Dendritic cell treated with granulocyte-macrophage colony-stimulating factor and Interleukin-4, amounts not matched to agents 40 ng/mL and 50 ng/mL, for 4 days (primary cell): ENCODE measurements around the gene POMP.
"Not testable (repeated sequence)": the region's sequence is repeated elsewhere in the genome, so short reads cannot be mapped to it uniquely, and the experiment has no call there.

Experiments used
- H3K27ac Mint-ChIP-seq: one replicate; pipeline ENCODE4 v1.8.0; 2022; ENCODE audit warnings: mild to moderate bottlenecking, mixed read lengths
- H3K27me3 Mint-ChIP-seq: one replicate; pipeline ENCODE4 v1.8.0; 2022; ENCODE audit warnings: mild to moderate bottlenecking, mixed read lengths
- H3K36me3 Mint-ChIP-seq: one replicate; pipeline ENCODE4 v1.8.0; 2022; ENCODE audit warnings: low read depth, mixed read lengths
- H3K4me1 Mint-ChIP-seq: one replicate; pipeline ENCODE4 v1.8.0; 2022; ENCODE audit warnings: low read depth, mixed read lengths
- H3K4me3 Mint-ChIP-seq: one replicate; pipeline ENCODE4 v1.8.0; 2022; ENCODE audit warnings: mild to moderate bottlenecking, moderate library complexity, mixed read lengths
- H3K9me3 Mint-ChIP-seq: one replicate; pipeline ENCODE4 v1.8.0; 2022; ENCODE audit warnings: mixed read lengths
- intact Hi-C: fragments of 100-400 bp; cut with micrococcal nuclease; formaldehyde crosslinking; loops from one replicate; pipeline ENCODE4 v1.15.0; 2022

Gene POMP

DNA sequence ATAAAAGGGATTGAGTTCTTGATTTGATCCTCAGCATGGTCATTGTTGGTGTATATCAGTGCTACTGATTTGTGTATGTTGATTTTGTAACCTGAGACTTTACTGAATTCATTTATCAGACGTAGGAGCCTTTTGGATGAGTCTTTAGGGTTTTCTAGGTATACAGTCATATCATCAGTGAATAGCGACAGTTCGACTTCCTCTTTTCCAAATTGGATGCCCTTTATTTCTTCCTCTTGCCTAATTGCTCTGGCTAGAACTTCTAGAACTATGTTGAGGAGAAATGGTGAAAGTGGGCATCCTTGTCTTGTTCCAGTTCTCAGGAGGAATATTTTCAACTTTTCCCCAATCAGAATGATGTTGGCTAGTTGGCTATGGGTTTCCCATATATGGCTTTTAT lies 27.0 kb downstream of the POMP start:
- Mint-ChIP-seq H3K4me3 (no peak overlapping the region), H3K27me3 (peaks cover 9% of the 10 kb centered on the region), H3K4me1 (peaks cover 24% of the 10 kb centered on the region), H3K36me3 (peaks cover under 1% of the 10 kb centered on the region), H3K27ac (no peak overlapping the region), H3K9me3 (peaks cover 47% of the 10 kb centered on the region)
- intact Hi-C loops = no loop called here

DNA sequence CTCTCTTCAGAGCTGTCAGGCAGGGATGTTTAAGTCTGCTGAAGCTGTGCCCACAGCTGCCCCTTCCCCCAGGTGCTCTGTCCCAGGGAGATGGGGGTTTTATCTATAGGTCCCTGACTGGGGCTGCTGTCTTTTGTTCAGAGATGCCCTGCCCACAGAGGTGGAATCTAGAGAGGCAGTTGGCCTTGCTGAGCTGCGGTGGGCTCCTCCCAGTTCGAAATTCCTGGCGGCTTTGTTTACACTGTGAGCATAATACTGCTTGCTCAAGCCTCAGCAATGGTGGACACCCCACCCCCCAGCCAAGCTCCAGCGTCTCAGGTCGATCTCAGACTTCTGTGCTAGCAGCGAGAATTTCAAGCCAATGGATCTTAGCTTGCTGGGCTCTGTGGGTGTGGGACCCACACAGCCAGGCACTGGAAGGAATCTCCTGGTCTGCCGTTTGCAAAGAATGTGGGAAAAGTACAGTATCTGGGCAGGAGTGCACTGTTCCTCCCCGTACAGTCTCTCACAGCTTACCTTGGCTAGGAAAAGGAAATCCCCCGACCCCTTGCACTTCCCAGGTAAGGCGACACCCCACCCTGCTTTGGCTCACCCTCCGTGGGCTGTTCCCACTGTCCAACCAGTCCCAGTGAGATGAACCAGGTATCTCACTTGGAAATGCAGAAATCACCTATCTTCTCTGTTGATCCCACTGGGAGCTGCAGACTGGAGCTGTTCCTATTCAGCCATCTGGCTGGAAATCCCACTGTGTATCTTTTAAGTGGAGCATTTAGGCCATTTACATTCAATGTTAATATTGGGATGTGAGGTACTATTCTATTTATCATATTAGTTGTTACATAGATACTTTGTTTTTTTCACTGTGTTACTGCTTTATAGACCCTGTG lies 34.9 kb downstream of the POMP start:
- Mint-ChIP-seq H3K27me3 (peaks cover 20% of the 10 kb centered on the region), H3K9me3 (peaks cover 36% of the 10 kb centered on the region), H3K4me1 (peaks cover 11% of the 10 kb centered on the region), H3K36me3 (peaks cover 53% of the 10 kb centered on the region)
- intact Hi-C loops, H3K4me3 Mint-ChIP-seq, H3K27ac Mint-ChIP-seq: not testable (repeated sequence)

DNA sequence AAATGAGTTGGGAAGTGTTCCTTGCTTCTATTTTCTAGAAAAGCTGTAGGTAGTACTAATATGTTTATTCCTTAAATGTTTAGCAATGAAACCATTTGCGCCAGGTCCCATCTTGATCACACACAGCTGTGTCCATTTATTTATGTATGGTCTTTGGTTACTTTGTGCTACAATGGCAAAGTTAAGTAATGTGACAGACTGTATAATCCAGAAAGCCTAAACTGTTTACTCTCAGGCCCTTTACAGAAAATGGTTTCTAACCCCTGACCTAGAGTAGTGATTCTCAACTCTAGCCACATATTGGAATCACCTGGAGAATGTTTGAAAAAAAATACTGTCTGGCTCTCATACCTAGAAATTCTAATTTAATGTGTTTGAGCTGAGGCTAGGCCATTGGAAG lies 38.5 kb downstream of the POMP start:
- Mint-ChIP-seq H3K9me3 (peaks cover 7% of the 10 kb centered on the region), H3K36me3 (peaks cover 86% of the 10 kb centered on the region), H3K27me3 (peaks cover 8% of the 10 kb centered on the region), H3K4me1 (peaks cover 11% of the 10 kb centered on the region), H3K27ac (no peak overlapping the region), H3K4me3 (no peak overlapping the region)
- intact Hi-C loops = no loop called here

DNA sequence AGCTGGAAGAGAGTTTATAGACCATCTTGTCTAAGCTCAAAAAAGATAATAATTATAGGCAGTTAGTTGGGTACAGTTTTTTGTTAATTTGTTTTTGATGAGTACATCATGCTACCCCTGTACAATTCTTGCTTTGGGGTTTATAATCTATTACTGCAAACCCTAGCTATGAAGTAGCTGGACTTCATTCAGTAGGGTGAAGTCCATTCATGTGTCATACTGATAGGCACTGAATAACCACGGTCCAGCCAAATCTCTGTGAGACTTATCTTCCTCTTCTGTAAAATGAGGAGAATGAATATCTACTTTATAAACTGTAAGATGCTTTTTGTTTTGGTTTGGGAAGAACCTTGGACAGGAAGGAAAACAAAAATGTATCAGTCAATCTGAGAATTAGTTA lies 40.3 kb downstream of the POMP start:
- no peak overlapping the region for H3K4me3 Mint-ChIP-seq
- no peaks in the 10 kb centered on the region for H3K9me3 Mint-ChIP-seq
- intact Hi-C loops = no loop called here
- H3K27me3 Mint-ChIP-seq = no peaks in the 10 kb centered on the region
- H3K4me1 Mint-ChIP-seq = peaks cover 22% of the 10 kb centered on the region
- no peak overlapping the region for H3K27ac Mint-ChIP-seq
- H3K36me3 Mint-ChIP-seq = peaks cover 81% of the 10 kb centered on the region

DNA sequence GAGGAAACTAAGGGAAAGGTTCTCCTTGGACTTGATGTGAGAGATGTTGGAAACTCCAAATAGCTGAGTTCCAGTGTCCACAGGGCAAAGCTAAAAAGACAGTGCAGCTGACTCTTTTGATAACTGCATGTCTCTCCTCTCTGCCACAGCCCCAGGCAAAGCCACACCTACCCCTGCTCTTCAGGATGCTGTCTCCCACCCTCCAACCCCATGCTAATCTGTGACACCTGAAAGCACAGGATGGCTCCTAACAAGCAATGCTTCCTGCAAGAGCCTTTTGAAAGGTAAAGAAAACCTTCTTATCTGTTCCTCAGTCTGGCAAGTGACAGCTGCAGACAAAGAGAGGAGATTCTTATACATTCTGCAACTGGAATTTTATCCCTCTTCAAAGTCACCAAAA lies 45.4 kb downstream of the POMP start:
- Mint-ChIP-seq H3K4me1 (peaks cover 58% of the 10 kb centered on the region), H3K9me3 (no peaks in the 10 kb centered on the region), H3K27me3 (no peaks in the 10 kb centered on the region), H3K27ac (peak overlapping the region; percentile 76), H3K4me3 (no peak overlapping the region), H3K36me3 (peaks cover 73% of the 10 kb centered on the region)
- intact Hi-C loops = loop anchor here (5.0 kb wide), 1 partner anchor 47 kb away; the partner anchor contains the start of gene POMP

- Mint-ChIP-seq H3K36me3 (peaks cover 74% of the 10 kb centered on the region), H3K27ac (peak overlapping the region; percentile 86), H3K9me3 (no peaks in the 10 kb centered on the region), H3K4me1 (peaks cover 64% of the 10 kb centered on the region), H3K27me3 (no peaks in the 10 kb centered on the region), H3K4me3 (no peak overlapping the region)
- intact Hi-C loops = loop anchor here (5.0 kb wide), 2 partner anchors 37 to 48 kb away; partner anchors contain the start of gene POMP
These were observed 46.0 kb downstream of the POMP start for GRCh38 chr13:28704919-28705318.

- H3K27ac Mint-ChIP-seq = peak overlapping the region; percentile 86
These were observed 46.6 kb downstream of the POMP start for GRCh38 chr13:28705461-28706083.

DNA sequence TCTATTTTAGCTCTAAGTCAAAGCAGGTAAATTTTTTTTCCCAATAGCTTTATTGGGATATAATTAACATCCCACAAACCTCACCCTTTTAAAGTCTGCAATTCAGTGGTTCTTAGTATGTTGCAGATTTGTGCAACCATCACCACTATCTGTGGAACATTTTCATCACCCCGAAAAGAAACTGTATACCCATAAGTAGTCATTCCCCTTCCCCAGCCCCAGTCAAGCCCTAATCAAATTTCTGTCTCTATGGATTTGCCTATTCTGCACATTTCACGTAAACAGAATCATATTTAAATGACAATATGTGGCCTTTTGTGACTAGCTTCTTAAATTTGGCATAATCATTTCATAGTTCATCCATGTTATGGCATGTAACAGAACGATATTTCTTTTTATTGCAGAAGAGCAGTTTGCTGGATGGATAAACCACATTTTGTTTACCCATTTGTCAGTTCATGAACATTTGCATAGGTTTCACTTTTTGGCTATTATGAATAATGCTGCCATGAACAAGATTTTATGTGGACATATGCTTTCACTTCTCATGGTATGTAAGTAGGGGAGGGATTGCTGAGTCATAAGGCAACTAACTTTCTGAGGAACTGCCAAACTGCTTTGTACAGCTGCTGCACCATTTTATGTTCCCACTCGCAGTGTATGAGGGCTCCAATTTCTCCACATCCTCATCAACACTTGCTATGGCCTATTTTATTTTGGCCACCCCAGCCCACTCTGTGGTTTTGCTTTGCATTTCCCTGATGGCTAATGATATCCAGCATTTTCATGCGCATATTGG lies 48.9 kb downstream of the POMP start:
- Mint-ChIP-seq H3K4me1 (peaks cover 70% of the 10 kb centered on the region), H3K27me3 (no peaks in the 10 kb centered on the region), H3K9me3 (no peaks in the 10 kb centered on the region), H3K27ac (peak overlapping the region; percentile 86), H3K36me3 (peaks cover 70% of the 10 kb centered on the region), H3K4me3 (peak overlapping the region; percentile 26)
- intact Hi-C loops = loop anchor here (5.0 kb wide), 1 partner anchor 34 kb away; no protein-coding TSS in a partner anchor

More at GRCh38 chr13:28705461-28706083, 46.6 kb downstream of the POMP start:
- Mint-ChIP-seq H3K9me3 (no peaks in the 10 kb centered on the region), H3K4me3 (no peak overlapping the region), H3K4me1 (peaks cover 66% of the 10 kb centered on the region), H3K27me3 (no peaks in the 10 kb centered on the region), H3K36me3 (peaks cover 74% of the 10 kb centered on the region)
- intact Hi-C loops = loop anchor here (5.0 kb wide), 1 partner anchor 37 kb away; no protein-coding TSS in a partner anchor

DNA sequence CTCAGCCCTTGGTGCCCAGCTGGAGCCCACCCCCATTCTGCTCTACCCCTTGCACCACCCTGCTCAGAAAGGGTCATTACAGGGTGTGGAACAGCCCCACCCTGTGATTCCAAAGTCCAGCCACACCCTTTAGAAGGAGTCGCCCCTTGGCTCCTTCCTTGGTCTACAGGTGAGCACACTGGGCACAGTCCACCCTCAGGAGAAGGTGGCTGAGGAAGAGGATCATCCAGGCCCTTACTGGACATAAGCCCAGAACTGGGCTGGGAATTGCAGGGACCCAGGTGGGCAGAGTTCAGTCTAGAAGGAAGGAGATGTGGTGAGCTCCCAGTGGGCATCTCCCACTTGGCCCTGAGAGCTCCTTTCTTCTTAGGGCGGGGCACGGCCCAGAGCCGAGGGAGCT lies 51.2 kb downstream of the POMP start:
- intact Hi-C loops = no loop called here
- Mint-ChIP-seq H3K36me3 (peaks cover 71% of the 10 kb centered on the region), H3K27ac (peak overlapping the region; percentile 86)

DNA sequence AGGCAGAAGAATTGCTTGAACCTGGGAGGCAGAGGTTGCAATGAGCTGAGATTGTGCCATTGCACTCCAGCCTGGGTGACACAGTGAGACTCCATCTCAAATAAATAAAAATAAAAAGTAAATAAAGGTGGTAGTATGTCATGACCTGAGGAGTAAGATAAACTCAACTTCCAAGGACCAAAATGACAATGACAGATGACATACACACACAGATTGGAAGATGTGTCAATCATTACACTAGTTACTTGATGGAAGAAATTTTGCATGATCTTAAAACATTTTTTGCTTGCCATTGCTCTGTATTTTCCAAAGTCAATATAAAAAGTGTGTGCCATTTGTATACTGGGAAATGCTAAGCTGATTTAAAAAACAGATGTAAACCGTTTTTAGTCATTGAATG lies 55.7 kb downstream of the POMP start:
- Mint-ChIP-seq H3K27me3 (no peaks in the 10 kb centered on the region), H3K4me3 (no peak overlapping the region), H3K4me1 (peaks cover 55% of the 10 kb centered on the region), H3K27ac (no peak overlapping the region), H3K36me3 (peaks cover 77% of the 10 kb centered on the region), H3K9me3 (no peaks in the 10 kb centered on the region)
- intact Hi-C loops = loop anchor here (5.0 kb wide), 1 partner anchor 32 kb away; no protein-coding TSS in a partner anchor

More for the DNA sequence above, 51.2 kb downstream of the POMP start:
- Mint-ChIP-seq H3K4me1 (peaks cover 64% of the 10 kb centered on the region), H3K27me3 (no peaks in the 10 kb centered on the region), H3K9me3 (no peaks in the 10 kb centered on the region), H3K4me3 (no peak overlapping the region)

DNA sequence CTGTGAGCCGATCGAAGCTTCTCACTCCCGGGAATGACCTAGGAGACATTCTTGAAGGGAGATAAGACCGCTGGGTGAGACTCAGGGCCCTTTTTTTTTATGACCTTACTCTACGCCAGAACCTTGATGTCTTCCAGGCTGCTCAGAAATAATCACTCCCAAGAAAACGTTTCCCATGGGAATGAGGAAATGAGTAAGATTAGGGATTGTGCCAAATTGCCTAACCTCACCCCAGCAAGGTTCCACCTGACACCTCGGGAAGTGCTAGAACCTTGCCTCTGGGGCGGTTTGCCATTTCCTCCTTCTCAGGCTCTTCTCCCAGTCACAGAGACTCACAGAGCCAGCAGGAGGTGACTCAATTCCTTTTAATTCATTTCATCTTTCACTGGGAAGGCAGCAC lies 57.6 kb downstream of the POMP start:
- Mint-ChIP-seq H3K4me1 (peaks cover 48% of the 10 kb centered on the region), H3K9me3 (no peaks in the 10 kb centered on the region), H3K27me3 (no peaks in the 10 kb centered on the region), H3K36me3 (peaks cover 61% of the 10 kb centered on the region), H3K4me3 (peak overlapping the region; percentile 94), H3K27ac (peak overlapping the region; percentile 95)
- intact Hi-C loops = loop anchor here (5.0 kb wide), 1 partner anchor 34 kb away; no protein-coding TSS in a partner anchor

DNA sequence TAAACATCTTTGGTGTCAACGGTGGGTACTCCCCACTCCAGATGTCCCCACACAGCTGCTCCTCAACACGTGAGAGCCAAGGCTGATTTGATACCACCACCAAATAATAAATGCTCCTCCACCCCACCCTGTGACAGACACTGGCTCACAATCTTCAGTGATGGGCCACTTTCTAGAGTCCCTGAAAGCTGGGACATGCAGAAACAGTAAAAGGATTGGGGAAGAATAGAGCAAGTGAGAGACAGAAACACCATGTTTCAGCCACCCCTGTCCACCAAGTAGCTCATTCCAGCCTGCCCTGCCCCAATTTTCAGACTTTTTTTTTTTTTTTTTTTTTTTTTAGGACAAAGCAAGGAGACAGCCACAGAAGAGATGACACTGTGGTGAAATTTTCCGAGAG lies 58.2 kb downstream of the POMP start:
- H3K36me3 Mint-ChIP-seq = peaks cover 61% of the 10 kb centered on the region
- H3K27me3 Mint-ChIP-seq = no peaks in the 10 kb centered on the region
- no peaks in the 10 kb centered on the region for H3K9me3 Mint-ChIP-seq
- peaks cover 48% of the 10 kb centered on the region for H3K4me1 Mint-ChIP-seq
- H3K4me3 Mint-ChIP-seq = peak overlapping the region; percentile 94
- intact Hi-C loops = loop anchor here (5.0 kb wide), 1 partner anchor 35 kb away; no protein-coding TSS in a partner anchor
- peak overlapping the region; percentile 95 for H3K27ac Mint-ChIP-seq

DNA sequence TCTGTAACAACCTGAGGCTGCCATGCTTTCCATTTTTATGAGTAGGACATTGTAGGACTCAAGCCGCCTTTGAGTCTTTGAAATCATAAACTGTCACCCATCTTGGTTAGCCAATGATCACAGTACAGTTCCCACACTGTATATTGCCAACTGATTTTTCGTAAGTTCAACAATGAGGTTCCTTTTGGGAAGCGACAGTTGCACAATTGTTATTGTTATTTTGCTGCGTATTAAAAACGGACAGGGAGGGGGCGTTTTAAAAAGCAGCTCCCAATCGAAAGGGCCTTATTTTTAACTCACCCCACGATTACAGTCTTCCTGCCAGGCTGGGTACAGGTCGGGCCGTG lies 59.2 kb downstream of the POMP start:
- Mint-ChIP-seq H3K4me1 (peaks cover 43% of the 10 kb centered on the region), H3K9me3 (no peaks in the 10 kb centered on the region), H3K4me3 (peak overlapping the region; percentile 94), H3K27me3 (no peaks in the 10 kb centered on the region), H3K27ac (peak overlapping the region; percentile 95), H3K36me3 (peaks cover 52% of the 10 kb centered on the region)
- intact Hi-C loops = loop anchor here (5.0 kb wide), 1 partner anchor 36 kb away; no protein-coding TSS in a partner anchor
